DMS79 (cell line): ENCODE measurements around the gene SMIM1.

ENCODE experiments used
- DNase-seq: peaks from one replicate; lab custom pipeline; 2025; lab: John Stamatoyannopoulos, UW

SMIM1 gene

DNA sequence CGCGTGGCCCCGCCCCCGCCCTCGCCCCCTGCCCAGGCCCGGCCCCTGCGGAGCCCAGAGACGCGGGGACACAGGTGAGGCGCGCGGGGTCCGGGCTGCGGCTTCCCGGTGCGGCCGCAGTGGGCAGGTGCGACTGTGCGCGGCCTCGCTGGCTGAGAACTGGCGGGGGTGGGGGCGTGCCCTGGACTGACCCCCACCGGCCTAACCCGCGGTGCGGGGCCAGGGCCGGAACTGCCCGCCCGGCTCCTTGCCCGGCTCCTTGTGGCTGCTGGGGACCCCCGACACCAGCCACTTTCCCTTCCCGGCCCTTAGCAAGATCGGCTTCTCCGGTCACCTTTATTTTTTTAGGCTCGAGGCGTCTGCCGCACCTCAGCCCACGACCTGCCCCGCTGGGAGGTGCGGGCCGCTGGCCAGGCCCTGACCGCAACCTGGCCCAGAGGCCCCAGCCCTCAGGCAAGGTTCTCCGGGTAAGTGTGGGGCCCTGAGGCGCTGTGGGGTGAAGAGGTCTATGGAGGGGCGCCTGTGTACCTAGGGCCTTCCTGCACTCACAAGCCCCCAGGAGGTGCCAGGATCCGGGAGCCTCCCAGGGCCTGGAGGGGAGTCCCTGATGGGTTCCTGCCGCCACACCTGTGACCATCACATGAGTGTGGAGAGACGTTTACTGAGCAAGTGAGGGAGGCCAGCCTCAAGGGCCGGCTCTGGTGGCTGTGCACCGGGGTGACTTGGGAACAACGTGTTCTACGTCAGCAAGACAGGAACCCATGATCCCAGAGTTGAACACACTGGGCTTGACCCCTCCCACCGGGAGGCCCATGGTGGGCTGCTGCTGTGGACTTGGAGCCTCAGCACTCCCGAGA, at the start of gene SMIM1:
TSS of gene SMIM1 (plus strand) at position 35 of the 857 bp plus-strand sequence. CDS start 2,625 bp downstream, outside the sequence.
- DNase-seq = no peak

GRCh38 chr1:3722846-3723245, 49.7 kb upstream of the SMIM1 start:
- DNase-seq = no peak

- DNase-seq = peak; percentile 49
Measured at GRCh38 chr1:3724416-3725030, 48.0 kb upstream of the SMIM1 start.

DNA sequence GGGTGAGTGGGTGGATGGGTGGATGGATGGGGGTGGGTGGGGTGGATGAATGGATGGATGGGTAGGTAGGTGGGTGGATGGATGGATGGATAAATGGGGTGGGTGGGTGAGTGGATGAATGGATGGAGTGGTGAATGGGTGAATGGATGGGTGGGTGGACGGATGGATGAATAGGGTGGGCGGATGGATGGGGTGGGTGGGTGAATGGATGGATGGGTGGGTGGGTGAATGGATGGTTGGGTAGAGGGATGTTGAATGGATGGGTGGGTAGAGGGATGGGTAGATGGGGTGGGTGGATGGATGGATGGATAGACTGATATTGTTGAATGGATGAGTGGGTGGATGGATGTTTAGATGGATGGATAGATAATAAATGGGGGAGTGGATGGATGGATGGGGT, 47.2 kb upstream of the SMIM1 start:
- DNase-seq = no peak

- no peak for DNase-seq
Measured at GRCh38 chr1:3727042-3727824, 45.3 kb upstream of the SMIM1 start.

DNA sequence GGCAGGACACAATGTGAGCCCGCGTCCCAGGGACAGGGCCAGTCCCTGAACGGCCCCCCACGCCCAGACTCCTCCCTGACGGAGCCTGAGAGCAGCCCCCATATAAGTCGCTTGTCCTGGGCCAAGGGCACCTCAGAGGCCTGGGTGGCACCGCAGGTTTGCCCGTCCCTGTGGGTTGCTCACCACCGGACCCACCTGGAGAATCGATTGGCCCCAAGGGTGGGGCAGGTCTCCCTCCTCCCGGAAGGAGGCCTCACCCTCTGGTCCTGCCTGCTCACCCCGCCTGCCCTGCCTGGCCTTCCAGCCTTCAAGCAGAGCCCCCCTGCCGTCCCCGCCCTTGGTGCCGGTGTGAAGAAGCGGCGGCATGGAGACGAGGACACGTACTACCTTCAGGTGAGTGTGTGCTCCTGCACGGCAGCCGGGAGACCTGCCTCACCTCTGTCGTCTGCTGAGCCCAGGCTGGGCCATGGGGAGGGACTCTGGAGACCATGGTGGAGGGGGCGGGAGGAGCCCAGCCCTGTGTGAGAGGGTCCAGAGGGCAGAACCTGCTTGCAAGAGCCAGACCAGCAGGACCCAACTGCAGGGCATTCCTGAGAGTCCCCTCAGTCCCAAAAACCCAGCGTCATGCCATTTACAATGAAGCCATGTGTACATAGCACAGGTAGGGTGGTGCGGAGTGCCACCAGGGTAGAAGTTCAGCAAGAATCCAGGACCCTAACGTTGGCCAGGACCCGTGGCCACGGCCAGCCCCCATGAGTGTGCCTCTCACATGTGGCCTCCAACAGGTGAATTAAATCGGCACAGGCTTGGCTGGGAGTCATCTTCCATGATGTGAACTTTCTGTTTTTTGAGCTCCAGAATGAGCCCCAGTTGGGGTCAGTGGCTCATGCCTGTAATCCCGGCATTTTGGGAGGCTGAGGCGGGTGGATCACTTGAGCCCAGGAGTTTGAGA, 44.4 kb upstream of the SMIM1 start:
- DNase-seq = no peak

DNA sequence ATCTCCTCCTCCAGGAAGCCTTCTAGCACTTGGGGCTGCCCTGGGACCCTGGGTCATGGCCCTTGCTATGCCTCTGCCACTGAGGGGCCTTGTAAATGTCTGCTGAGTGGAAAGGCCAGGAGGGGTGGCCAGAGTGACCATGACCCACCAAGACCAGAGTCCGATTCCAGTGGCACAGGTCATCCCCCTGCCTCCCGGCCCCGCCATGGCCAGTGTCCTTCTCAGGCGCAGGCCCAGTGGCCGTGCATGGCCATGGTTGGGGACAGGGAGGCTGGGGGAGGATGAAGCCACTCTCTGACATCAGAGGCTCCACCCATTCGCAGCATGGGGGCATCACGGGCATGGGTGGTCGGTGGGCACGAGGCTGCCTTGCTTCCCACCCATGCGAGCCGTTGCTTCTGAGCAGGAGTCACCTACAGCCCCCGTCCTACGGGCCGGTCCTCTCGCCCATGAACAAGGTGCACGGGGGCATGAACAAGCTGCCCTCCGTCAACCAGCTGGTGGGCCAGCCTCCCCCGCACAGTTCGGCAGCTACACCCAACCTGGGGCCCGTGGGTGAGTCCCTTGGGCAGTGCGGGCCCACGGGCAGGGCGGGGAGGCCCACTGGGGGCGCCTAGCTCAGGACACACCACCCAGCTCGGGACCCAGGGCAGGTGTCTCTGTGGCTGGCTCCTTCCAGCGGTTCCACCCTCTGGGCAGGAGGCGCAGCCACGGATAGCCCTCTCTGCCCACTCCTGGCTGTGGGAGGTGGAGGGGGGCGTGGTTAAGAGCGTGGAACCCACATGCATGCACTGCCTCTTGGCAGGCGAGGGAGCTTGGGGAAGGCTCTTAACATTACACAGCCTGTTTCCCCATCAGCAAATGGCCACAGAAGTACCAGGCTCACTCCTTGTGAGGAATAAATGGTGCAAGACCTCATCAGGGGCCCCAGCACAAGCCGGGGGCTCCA, 42.7 kb upstream of the SMIM1 start:
- DNase-seq = peak; percentile 82

GRCh38 chr1:3730543-3731247, 41.9 kb upstream of the SMIM1 start:
- DNase-seq = no peak

- DNase-seq = no peak
Measured at GRCh38 chr1:3731583-3732433, 40.7 kb upstream of the SMIM1 start.

DNA sequence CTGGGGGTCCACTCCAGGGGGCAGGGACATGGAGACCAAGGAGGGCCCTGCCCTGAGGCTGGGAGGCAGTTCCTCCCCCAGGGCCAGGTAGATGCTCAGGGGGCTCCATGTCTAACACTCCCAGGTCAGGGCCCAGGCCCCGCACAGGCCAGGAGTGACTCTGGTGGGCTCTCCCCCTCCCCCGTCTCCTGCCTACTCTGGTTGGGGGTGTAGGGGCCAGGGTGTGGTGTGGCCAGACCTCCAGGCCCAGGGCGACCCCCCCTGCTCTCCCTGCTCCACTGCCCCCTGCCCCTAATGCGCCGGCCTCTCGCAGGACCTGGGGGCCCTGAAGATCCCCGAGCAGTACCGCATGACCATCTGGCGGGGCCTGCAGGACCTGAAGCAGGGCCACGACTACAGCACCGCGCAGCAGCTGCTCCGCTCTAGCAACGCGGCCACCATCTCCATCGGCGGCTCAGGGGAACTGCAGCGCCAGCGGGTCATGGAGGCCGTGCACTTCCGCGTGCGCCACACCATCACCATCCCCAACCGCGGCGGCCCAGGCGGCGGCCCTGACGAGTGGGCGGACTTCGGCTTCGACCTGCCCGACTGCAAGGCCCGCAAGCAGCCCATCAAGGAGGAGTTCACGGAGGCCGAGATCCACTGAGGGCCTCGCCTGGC, 40.0 kb upstream of the SMIM1 start:
- DNase-seq = no peak

GRCh38 chr1:3733094-3733882, 39.3 kb upstream of the SMIM1 start:
- DNase-seq = no peak

DNA sequence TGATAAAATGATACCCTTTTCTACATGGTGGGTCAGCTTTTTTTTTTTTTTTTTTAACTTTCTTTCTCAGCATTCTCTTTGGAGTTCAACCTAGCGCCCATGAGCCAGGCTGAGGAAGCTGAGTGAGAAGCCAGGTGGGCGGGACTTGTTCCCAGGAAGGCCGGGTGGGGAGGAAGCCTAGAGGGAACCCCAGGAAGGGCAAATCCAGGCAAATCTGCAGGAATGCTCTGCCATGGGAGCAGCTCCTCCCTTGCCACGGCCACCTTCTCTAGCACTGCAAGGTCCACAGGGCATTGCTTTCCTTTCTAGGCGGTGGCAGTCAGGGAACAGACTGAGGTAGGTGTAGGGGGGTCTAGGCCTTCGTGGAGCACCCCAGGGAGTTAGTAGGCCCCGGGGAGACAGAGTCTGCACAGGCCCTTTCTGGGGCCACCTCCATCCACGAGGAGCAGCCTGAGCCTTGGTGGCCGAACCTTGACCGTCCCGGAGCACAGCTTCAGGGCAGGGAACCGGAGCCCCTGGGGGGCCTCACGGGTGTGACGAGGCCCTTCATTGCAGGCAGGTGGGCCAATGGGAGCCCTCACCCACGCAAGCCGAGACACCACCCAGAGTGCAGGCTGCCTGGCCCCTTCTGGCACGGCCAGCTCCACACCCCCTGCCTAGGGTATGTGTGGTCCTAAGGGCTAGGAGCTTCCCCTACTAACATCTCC, 38.5 kb upstream of the SMIM1 start:
- DNase-seq = no peak

DNA sequence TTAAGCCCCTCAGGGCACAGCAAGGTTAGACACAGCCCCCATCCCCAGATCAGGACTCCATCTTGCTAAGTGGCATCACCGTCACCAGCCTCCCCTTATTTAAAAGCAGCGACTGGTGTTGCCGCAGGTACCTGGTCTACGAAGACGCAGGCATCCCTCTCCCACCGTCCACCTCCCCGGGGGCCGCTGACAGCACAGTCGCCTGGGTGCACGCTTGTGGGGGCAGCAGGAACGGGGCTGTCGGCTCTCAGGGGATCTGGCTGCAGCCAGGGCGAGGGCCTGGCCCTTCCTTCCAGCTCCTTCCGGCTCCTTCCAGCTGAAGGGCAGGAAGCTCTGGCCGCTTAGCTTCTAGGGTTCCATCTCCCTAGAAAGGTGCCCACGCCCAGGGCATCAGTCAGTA, 37.9 kb upstream of the SMIM1 start:
- no peak for DNase-seq

GRCh38 chr1:3735027-3735681, 37.4 kb upstream of the SMIM1 start:
- no peak for DNase-seq

DNA sequence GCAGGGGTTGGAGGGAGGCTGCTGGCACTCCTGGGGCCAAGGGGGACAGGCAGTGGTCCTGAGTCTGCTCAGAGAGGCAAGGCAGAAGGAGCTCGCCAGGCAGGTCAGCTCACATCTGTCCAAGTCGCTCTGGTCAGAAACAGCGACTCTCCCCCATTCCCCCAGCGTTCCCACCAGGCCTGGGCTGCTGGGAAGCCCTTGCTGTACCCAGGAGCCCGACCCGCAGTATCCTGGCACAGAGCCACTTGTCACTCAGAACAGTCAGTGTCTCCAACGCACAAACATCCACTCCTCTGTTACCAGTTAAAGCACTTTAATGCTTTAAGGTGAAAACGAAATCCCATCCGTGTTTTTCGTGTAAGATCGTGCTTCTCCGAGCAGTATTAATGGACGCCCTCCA, 36.9 kb upstream of the SMIM1 start:
- no peak for DNase-seq

- no peak for DNase-seq
Measured at GRCh38 chr1:3736131-3736561, 36.4 kb upstream of the SMIM1 start.
